GM21423 (cell line): ENCODE results near the gene ARID4B.
"Not testable (repeated sequence)": the region's sequence is repeated elsewhere in the genome, so short reads cannot be mapped to it uniquely, and the experiment has no call there.

Experiments used
- ATAC-seq: cut with Tn5 transposase; IDR thresholded peaks from one replicate; pipeline ENCODE4 v1.9.1; 2021; ENCODE audit warnings: mild to moderate bottlenecking, moderate library complexity; ENCODE audit not compliant: unreplicated experiment

The ARID4B gene

DNA sequence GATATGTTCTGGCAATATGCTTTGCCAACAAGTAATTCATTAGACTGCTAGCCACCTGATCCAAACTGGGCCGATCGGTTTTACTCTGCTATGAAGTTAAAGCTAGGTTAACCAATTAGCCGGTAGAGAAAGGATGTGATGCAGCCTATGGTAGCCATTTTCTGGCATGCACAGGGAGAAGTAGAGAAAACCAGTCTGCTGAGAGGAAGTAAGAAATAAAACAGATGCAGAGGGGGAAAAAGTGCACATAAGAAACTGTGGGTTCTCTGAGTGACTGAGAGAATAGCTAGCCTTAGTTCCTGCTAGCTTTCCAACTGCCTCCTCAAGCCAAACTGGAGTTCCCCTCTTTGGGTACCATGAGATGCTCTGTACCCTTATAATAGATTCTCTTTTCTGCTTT is 52.8 kb downstream of the ARID4B start:
- ATAC-seq, result peak; percentile 72

DNA sequence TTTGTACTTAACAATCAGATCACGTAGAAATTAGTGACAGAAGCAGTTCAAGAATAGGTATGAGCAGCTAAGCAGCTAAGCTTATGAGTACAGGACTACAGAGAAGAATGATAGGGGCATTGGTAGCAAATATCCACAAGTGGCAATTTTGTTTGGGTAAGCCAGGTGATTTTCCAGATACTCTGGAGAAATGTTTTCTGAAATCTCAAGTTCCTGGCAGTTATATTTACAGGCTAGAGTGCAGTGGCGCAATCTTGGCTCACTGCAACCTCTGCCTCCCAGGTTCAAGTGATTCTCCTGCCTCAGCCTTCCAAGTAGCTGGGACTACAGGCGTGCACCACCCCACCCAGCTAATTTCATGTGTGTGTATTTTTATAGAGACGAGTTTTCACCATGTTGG is 55.1 kb downstream of the ARID4B start:
- ATAC-seq, result no peak

GRCh38 chr1:235270625-235271024 is 57.4 kb downstream of the ARID4B start:
- peak; percentile 33 for ATAC-seq

DNA sequence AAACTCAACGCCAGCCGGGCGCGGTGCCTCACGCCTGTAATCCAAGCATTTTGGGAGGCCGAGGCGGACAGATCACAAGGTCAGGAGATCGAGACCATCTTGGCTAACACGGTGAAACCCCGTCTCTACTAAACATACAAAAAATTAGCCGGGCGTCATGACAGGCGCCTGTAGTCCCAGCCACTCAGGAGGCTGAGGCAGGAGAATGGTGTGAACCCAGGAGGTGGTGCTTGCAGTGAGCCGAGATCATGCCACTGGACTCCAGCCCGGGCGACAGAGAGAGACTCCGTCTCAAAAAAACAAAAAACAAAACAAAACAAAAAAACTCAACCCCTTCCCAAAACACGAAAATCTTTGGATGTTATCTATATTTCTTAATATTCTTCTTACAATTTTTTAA is 58.0 kb downstream of the ARID4B start:
- not testable (repeated sequence) for ATAC-seq

DNA sequence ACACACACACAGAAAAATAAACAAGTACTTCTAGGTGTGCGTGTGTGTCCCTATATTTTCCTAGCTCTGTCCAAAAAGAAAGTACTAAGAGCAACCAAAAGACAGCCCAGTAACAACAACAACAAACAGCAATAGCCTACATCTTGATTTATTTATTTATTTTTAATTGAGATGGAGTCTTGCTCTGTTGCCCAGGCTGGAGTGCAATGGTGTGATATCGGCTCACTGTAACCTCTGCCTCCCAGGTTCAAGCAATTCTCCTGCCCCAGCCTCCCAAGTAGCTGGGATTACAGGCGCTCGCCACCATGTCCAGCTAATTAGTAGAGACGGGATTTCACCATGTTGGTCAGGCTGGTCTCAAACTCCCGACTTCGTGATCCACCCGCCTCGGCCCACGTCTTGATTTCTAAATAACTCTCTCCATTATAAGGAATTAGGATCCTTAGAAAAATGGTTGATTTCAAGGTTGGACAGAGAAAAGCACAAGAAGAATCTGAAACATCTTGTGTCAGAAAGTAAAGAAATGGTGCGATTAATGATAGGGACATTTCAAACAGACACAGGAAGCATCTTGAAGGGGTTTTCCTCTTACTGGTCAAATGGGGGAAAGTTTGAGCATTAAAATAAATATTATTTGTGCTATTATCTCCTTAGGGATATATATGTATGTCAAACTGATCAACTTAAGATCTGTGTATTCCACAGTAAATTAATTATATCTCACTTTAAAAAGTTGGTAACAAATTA is 59.4 kb downstream of the ARID4B start:
- ATAC-seq, result no peak

- no peak for ATAC-seq
Measured at GRCh38 chr1:235266967-235267366, 61.0 kb downstream of the ARID4B start.

DNA sequence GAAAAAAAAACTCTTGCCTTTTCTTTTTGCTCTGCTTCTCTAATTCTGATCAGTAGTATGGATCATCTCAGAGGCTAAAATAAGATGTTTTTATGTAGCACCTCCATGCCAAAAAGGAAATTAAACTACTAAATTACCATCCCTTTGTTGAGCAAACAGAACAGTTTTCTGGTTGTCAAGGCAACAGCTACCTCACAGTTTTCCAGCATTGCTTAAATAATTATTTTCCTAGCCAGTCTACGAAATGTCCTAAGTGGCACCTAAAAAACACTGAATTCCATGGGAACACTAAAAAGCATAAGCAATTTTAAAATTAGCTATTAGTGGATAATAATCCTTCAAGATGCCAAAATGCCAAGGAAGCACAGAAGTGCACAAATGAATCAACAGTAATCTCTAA is 61.7 kb downstream of the ARID4B start:
- ATAC-seq, result no peak

DNA sequence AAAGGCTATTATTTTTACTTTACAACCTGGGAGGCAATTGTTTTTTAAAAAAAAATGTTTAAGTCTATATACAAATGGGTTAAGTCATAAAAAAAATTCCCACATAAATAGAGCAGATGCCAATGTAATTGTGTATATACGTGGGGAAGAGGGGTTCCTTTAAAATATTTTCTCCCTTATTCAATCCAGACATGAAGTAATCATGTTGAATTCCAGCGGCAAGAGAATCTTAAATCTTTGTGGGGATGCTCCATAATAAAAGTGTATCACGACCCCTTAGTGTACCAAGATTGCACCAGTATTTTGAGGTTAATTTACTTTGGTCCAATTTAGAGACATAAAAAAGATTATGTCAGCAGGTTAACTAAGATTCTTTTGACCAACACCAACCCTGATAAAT is 62.1 kb downstream of the ARID4B start:
- no peak for ATAC-seq

GRCh38 chr1:235264327-235264726 is 63.7 kb downstream of the ARID4B start:
- no peak for ATAC-seq

DNA sequence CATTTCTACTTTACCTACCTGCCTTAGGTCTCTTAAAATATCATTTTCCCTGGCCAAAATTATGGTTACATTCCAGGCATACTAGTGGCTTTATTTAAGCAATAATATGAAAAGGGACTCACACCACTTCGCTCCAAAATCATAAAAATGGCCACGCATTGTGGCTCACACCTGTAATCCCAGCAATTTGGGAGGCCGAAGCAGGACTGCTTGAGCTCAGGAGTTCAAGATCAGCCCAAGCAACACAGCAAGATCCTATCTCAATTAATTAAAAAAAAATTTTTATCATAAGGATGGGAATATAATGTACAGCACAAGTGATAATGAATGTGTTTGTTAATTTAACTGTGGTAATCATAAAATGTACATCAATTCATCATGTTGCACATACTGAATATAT is 65.4 kb downstream of the ARID4B start:
- ATAC-seq, result no peak

DNA sequence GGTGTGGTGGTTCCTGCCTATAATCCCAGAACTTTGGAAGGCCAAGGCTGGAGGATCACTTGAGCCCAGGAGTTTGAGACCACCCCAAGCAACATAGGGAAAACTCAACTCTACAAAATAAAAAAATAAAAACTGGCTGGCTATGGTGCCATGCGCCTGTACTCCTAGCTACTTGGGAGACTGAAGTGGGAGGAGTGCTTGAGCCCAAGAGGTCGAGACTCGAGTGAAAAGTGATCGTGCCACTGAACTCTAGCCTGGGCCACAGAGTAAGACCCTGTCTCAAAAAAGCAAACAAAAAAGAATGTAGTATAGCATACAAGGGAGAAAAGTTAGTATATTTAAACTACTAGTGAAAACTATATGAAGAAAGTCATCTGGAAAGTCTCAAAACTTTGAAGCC is 66.7 kb downstream of the ARID4B start:
- ATAC-seq, result no peak

DNA sequence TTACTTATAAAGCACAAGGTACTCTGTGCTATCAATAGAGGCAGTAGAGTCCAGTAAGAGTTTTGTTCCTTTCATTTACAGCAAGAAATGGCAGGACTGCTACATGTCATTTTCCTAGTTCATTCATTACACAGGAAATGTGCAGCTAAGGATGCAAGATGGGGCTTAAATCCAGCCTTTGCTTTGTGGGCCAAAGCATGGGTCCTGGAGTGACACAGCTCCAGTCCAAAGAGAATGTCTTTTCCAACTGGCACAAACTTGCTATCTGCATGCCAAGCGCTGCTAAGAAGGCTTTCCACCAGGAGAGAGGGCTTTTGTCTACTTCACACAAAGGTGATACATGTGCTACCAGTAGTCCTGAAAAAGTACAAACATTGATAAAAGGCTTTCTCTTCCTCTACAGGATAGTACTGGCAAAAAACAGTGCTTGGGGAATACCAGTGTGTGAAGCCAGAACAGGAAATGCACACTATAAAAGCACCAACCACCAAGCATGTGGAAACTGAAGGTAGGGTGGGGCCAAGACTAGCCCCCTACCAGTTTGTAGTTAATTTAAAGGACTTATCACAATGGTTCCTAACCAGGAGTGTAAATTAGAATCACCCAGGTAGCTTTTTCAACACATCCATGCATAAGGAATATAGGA is 68.7 kb downstream of the ARID4B start:
- no peak for ATAC-seq

- ATAC-seq, result not testable (repeated sequence)
Measured at GRCh38 chr1:235258068-235258467, 69.9 kb downstream of the ARID4B start.

- no peak for ATAC-seq
Measured at GRCh38 chr1:235254721-235255120, 73.3 kb downstream of the ARID4B start.

DNA sequence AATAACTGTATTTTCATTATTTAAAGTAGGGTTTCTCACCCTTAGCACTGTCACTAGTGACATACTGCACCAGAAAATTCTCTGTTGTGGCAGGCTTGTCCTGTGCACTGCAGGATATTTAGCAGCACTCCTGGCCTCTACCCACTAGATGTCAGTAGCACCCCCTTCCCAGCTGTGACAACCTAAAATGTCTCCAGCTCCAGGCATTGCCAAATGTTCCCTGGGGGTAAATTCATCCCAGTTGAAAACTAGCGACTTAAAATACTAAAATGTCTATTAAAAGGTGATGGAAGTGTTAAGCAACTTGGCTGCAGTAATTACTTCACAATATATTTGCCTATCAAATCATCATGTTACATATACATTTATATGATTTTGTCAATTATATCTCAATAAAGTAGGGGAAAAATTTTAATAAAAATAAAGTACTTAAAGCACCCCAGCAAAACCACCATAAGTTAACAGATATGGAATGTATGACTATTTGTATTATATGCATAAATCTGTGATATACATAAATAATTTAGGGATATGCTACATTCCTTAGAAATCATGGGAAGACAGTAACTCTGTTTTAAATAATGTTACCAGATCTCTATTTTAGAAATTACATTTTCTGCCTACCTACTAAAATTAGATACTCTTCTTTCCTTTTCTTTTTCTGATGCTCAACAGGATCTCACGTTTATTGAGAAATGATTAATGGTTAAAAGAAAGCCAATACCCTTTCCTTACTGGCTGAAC is 74.6 kb downstream of the ARID4B start:
- no peak for ATAC-seq

DNA sequence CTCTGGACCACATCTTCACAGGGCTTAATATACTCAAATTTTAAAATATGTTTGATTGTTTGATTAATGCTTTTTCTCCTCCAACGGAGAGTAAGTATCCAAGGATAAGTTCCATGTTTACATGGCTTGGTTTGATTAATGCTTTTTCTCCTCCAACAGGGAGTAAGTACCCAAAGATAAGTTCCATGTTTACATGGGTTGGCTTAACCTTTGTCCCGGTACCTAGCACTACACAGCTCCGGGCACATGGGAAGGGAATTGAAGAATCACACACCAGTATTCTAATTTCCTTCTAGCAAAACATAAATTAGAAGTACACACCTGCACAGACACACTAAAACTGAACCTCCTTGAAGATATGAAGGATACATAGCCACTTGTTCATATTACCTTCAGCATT is 77.5 kb downstream of the ARID4B start:
- ATAC-seq, result no peak

- ATAC-seq, result no peak
Measured at GRCh38 chr1:235246022-235246948, 81.7 kb downstream of the ARID4B start.

DNA sequence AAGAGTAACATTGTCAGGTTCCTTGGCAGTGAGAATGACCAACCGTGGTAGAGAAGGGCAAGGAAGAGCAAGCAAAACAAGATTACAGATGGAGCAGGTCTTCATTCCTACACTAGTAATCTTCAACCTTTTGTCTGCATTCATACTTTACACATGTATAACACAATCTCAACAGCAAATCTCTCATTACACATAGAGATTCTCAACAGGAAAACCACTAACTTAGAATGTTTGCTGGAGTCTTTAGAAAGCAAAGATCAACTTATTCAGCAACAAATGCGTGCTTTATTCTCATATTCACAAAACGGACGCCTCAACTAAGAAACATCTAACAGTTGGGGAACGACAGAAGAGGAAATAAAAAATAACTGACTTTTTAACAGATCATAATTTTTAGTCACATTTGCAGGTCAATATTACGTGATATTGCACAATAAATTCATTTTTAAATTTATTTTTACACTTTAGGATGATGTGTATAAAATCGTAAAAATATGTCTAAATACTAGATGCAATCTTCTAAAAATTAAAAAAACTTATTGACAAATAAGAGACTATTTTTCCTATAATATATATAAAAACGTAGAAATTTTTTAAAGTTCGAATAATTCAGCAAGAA is 82.9 kb downstream of the ARID4B start:
- no peak for ATAC-seq

- no peak for ATAC-seq
Measured at GRCh38 chr1:235240960-235241359, 87.0 kb downstream of the ARID4B start.

GRCh38 chr1:235239851-235240250 is 88.1 kb downstream of the ARID4B start:
- ATAC-seq, result no peak
